A673 (cell line): Measurements from ENCODE around the gene SPINK8. TPM values are rescaled to one million over a fixed set of nuclear protein-coding genes. Genes with fewer than 3 reads are reported as not detected.

ENCODE experiments used
- BruUV-seq: library from RNA; stranded (reverse); fragments of 400-500 nt; replicated peaks from 2 replicates; lab custom pipeline; 2021; lab: Mats Ljungman, UMichigan
- CTCF ChIA-PET: fragments of 300-600 bp; sonication (Branson Sonifier 250); formaldehyde crosslinking; loops from one replicate; lab custom pipeline; 2022; ENCODE audit warnings: antibody characterized with exemption; lab: Charles Lee
- POLR2A ChIA-PET: fragments of 300-600 bp; sonication (Branson Sonifier 250); formaldehyde crosslinking; loops from one replicate; lab custom pipeline; 2022; ENCODE audit warnings: antibody characterized with exemption; ENCODE audit not compliant: low non-redundant PET; lab: Charles Lee
- DNase-seq: peaks from one replicate; pipeline ENCODE4 v3.0.0-alpha.2; 2015; ENCODE audit warnings: low spot score
- H3K27ac ChIP-seq: fragments of 200-600 bp; sonication (generic); 2 replicates; pipeline ENCODE4 v1.5.1; 2016; ENCODE audit warnings: mixed run types, low read depth, mild to moderate bottlenecking, mixed read lengths, antibody characterized with exemption, low read length; ENCODE audit not compliant: poor library complexity, severe bottlenecking
- H3K27me3 ChIP-seq: fragments of 200-600 bp; sonication (generic); replicated peaks from 2 replicates; pipeline ENCODE4 v1.6.1; 2017; ENCODE audit warnings: mixed run types, low read depth, mild to moderate bottlenecking, mixed read lengths, antibody characterized with exemption, low read length; ENCODE audit not compliant: insufficient read depth, poor library complexity
- H3K36me3 ChIP-seq: fragments of 200-600 bp; sonication (generic); 2 replicates; pipeline ENCODE4 v1.6.1; 2016; ENCODE audit warnings: mixed run types, mild to moderate bottlenecking, mixed read lengths, antibody characterized with exemption, low read length; ENCODE audit not compliant: insufficient read depth, poor library complexity, severe bottlenecking
- H3K4me1 ChIP-seq: fragments of 200-600 bp; sonication (generic); 2 replicates; pipeline ENCODE4 v1.6.1; 2017; ENCODE audit warnings: mixed run types, mild to moderate bottlenecking, mixed read lengths, antibody characterized with exemption, low read length; ENCODE audit not compliant: insufficient read depth, poor library complexity, severe bottlenecking
- H3K4me3 ChIP-seq: fragments of 200-600 bp; sonication (generic); 2 replicates; pipeline ENCODE4 v1.5.1; 2016; ENCODE audit warnings: low read depth, mixed run types, mild to moderate bottlenecking, mixed read lengths, low read length; ENCODE audit not compliant: poor library complexity, severe bottlenecking
- H3K9me3 ChIP-seq: fragments of 200-600 bp; sonication (generic); 2 replicates; pipeline ENCODE4 v1.6.1; 2016; ENCODE audit warnings: mixed run types, low read depth, mild to moderate bottlenecking, mixed read lengths, antibody characterized with exemption, low read length; ENCODE audit not compliant: poor library complexity, severe bottlenecking
- EZH2 ChIP-seq: fragments of 200-600 bp; sonication (generic); IDR thresholded peaks from 2 replicates; pipeline ENCODE4 v1.6.1; 2017; ENCODE audit warnings: borderline replicate concordance, low read depth, mild to moderate bottlenecking, mixed read lengths, antibody characterized with exemption, low read length; ENCODE audit not compliant: poor library complexity, severe bottlenecking
- intact Hi-C: fragments of 100-400 bp; cut with micrococcal nuclease; formaldehyde crosslinking; loops from one replicate; pipeline ENCODE4 v1.10.0; 2022; ENCODE audit not compliant: unreplicated experiment
- total RNA-seq: library from RNA; stranded (reverse); gene quantifications from 2 replicates; pipeline ENCODE4 v1.2.3, GENCODE V29; 2021
- TF ChIP-seq, protein P1 (sequence below): fragments of 300-800, 200-600 bp; sonication (generic); conservative IDR thresholded peaks from 2 replicates; pipeline ENCODE4 v1.5.1; 2017; ENCODE audit warnings: low read depth, mild to moderate bottlenecking, antibody characterized with exemption, low read length, moderate library complexity, mixed read lengths

The SPINK8 gene
- total RNA-seq, 1 experiment from 2014 or later: not detected

DNA sequence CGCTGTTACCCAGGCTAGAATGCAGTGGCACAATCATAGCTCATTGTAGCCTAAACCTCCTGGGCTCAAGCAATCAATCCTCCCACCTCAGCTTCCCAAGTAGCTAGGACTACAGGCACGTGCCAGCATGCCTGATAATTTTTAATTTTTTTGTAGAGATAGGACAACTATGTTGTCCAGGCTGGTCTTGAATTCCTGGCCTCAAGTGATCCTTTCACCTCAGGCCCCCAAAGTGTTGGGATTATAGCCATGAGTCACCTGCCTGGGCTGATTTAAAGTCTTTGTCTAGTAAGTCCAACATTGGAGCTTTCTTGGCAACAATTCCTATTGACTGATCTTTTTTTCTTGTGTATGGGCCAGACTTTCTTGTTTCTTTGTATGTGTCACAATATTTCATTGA lies 28.1 kb downstream of the SPINK8 start:
- intact Hi-C loops: no loop called here

GRCh38 chr3:48303021-48303420 lies 30.4 kb downstream of the SPINK8 start:
- POLR2A ChIA-PET: no interaction called here

More for the DNA sequence above, 28.1 kb downstream of the SPINK8 start:
- no peak overlapping the region for H3K27ac ChIP-seq
- H3K27me3 ChIP-seq: no peaks in the 10 kb centered on the region
- no peak for TF ChIP-seq EZH2
- TF ChIP-seq, protein P1, sequence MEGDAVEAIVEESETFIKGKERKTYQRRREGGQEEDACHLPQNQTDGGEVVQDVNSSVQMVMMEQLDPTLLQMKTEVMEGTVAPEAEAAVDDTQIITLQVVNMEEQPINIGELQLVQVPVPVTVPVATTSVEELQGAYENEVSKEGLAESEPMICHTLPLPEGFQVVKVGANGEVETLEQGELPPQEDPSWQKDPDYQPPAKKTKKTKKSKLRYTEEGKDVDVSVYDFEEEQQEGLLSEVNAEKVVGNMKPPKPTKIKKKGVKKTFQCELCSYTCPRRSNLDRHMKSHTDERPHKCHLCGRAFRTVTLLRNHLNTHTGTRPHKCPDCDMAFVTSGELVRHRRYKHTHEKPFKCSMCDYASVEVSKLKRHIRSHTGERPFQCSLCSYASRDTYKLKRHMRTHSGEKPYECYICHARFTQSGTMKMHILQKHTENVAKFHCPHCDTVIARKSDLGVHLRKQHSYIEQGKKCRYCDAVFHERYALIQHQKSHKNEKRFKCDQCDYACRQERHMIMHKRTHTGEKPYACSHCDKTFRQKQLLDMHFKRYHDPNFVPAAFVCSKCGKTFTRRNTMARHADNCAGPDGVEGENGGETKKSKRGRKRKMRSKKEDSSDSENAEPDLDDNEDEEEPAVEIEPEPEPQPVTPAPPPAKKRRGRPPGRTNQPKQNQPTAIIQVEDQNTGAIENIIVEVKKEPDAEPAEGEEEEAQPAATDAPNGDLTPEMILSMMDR: no peak
- ChIA-PET POLR2A (no interaction called here), CTCF (no interaction called here)
- H3K4me1 ChIP-seq: no peaks in the 10 kb centered on the region
- no peaks in the 10 kb centered on the region for H3K9me3 ChIP-seq
- no peaks in the 10 kb centered on the region for H3K36me3 ChIP-seq
- H3K4me3 ChIP-seq: no peak overlapping the region
- no peak for DNase-seq
- no TSS peak for BruUV-seq

DNA sequence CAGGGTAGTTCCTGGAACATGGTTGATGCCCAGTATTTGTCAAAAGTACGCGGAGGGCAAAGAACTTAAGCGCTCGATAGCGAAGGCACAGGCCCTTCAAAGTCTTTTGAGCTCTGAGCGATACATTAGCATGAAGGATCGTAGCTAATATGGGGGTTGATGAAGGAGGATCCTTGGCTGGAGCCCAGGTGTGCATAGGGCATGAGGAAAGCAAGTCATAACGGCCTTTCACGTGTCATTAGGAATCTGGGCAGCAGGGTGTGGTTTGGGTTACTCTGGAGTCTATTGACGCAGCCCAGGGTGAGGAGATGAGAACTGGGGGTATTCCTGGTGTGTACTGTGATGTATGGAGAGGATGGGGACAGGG lies 31.7 kb downstream of the SPINK8 start:
- H3K36me3 ChIP-seq: no peaks in the 10 kb centered on the region
- DNase-seq: peak; percentile 10
- intact Hi-C loops: no loop called here
- no TSS peak for BruUV-seq
- ChIA-PET CTCF (no interaction called here), POLR2A (no interaction called here)
- H3K4me1 ChIP-seq: no peaks in the 10 kb centered on the region
- no peaks in the 10 kb centered on the region for H3K9me3 ChIP-seq
- no peaks in the 10 kb centered on the region for H3K27me3 ChIP-seq
- H3K4me3 ChIP-seq: peak overlapping the region; percentile 72
- peak overlapping the region; percentile 94 for H3K27ac ChIP-seq
- TF ChIP-seq, protein P1: no peak
- TF ChIP-seq EZH2: no peak

More at GRCh38 chr3:48303021-48303420, 30.4 kb downstream of the SPINK8 start:
- Histone ChIP-seq H3K9me3 (no peaks in the 10 kb centered on the region), H3K4me3 (no peak overlapping the region), H3K4me1 (no peaks in the 10 kb centered on the region), H3K27ac (no peak overlapping the region), H3K36me3 (no peaks in the 10 kb centered on the region), H3K27me3 (no peaks in the 10 kb centered on the region)
- TF ChIP-seq, protein P1: no peak
- no TSS peak for BruUV-seq
- no peak for DNase-seq
- intact Hi-C loops: no loop called here
- CTCF ChIA-PET: no interaction called here
